B cell (primary cell): ENCODE results near the gene MICOS13.

ENCODE experiments used
- CTCF ChIP-seq: fragments of 200-600 bp; IDR thresholded peaks from one replicate; pipeline ENCODE4 v1.8.0; 2022; ENCODE audit warnings: antibody characterized with exemption, mild to moderate bottlenecking
- EZH2 ChIP-seq: IDR thresholded peaks from 2 replicates; pipeline ENCODE4 v1.6.1; 2012; ENCODE audit warnings: borderline replicate concordance, low read depth, mild to moderate bottlenecking, moderate library complexity, low read length; ENCODE audit not compliant: insufficient read depth, poor library complexity, severe bottlenecking

GRCh38 chr19:5718037-5718578 is 37.8 kb upstream of the MICOS13 start:
- TF ChIP-seq CTCF, result no peak
- no peak for TF ChIP-seq EZH2
